RPMI8226 (cell line): ENCODE results near the gene DCC.

Experiments
- DNase-seq: peaks from one replicate; pipeline ENCODE4 v3.0.0-alpha.2; 2015

The DCC gene

GRCh38 chr18:52339891-52340371 lies at the start of gene DCC:
DCC (plus strand) TSS chr18:52340197; CDS start chr18:52340788, 591 bp downstream.
- DNase-seq, result peak; percentile 66

- DNase-seq, result no peak
Observed at GRCh38 chr18:52310651-52311050, 29.3 kb upstream of the DCC start.

- no peak for DNase-seq
Observed at GRCh38 chr18:52311331-52311730, 28.7 kb upstream of the DCC start.

GRCh38 chr18:52312346-52312745 lies 27.7 kb upstream of the DCC start:
- no peak for DNase-seq

GRCh38 chr18:52313213-52313612 lies 26.8 kb upstream of the DCC start:
- no peak for DNase-seq

GRCh38 chr18:52319424-52319983 lies 20.5 kb upstream of the DCC start:
- DNase-seq, result no peak

- DNase-seq, result no peak
Observed at GRCh38 chr18:52322307-52322706, 17.7 kb upstream of the DCC start.

GRCh38 chr18:52323802-52324201 lies 16.2 kb upstream of the DCC start:
- no peak for DNase-seq

- DNase-seq, result no peak
Observed at GRCh38 chr18:52325997-52326396, 14.0 kb upstream of the DCC start.

- no peak for DNase-seq
Observed at GRCh38 chr18:52333860-52334259, 6.1 kb upstream of the DCC start.

GRCh38 chr18:52334307-52334706 lies 5.7 kb upstream of the DCC start:
- no peak for DNase-seq

- no peak for DNase-seq
Observed at GRCh38 chr18:52334896-52335295, 5.1 kb upstream of the DCC start.

- no peak for DNase-seq
Observed at GRCh38 chr18:52337276-52337675, 2.7 kb upstream of the DCC start.

GRCh38 chr18:52340406-52341102 lies 557 bp downstream of the DCC start:
- no peak for DNase-seq

- no peak for DNase-seq
Observed at GRCh38 chr18:52341103-52341432, 1.1 kb downstream of the DCC start.

GRCh38 chr18:52341608-52342381 lies 1.8 kb downstream of the DCC start:
- no peak for DNase-seq

- DNase-seq, result no peak
Observed at GRCh38 chr18:52342456-52342855, 2.5 kb downstream of the DCC start.

GRCh38 chr18:52343138-52343537 lies 3.1 kb downstream of the DCC start:
- DNase-seq, result no peak

GRCh38 chr18:52343731-52344340 lies 3.8 kb downstream of the DCC start:
- no peak for DNase-seq

- no peak for DNase-seq
Observed at GRCh38 chr18:52344881-52345280, 4.9 kb downstream of the DCC start.

- DNase-seq, result no peak
Observed at GRCh38 chr18:52345428-52345827, 5.4 kb downstream of the DCC start.

GRCh38 chr18:52348209-52348608 lies 8.2 kb downstream of the DCC start:
- DNase-seq, result peak; percentile 46

- DNase-seq, result no peak
Observed at GRCh38 chr18:52349498-52349897, 9.5 kb downstream of the DCC start.

- DNase-seq, result no peak
Observed at GRCh38 chr18:52352920-52353319, 12.9 kb downstream of the DCC start.
